DOHH2 (cell line): ENCODE measurements around the gene TMEM139.

Experiments
- H3F3A ChIP-seq: fragments of 200-600 bp; sonication (generic), shearing (Covaris generic); 2 replicates; pipeline ENCODE4 v1.6.0; 2016; ENCODE audit warnings: antibody characterized with exemption, mild to moderate bottlenecking; ENCODE audit not compliant: control insufficient read depth, insufficient read depth
- H3K27ac ChIP-seq: fragments of 200-600 bp; sonication (generic); 2 replicates; pipeline ENCODE4 v1.5.1; 2014; ENCODE audit warnings: low read depth, mild to moderate bottlenecking, low read length, moderate library complexity
- H3K27me3 ChIP-seq: fragments of 200-600 bp; sonication (generic); 2 replicates; pipeline ENCODE4 v1.6.1; 2014; ENCODE audit warnings: mild to moderate bottlenecking, low read length, mixed read lengths; ENCODE audit not compliant: control insufficient read depth
- H3K36me3 ChIP-seq: fragments of 200-600 bp; sonication (generic); 2 replicates; pipeline ENCODE4 v1.6.1; 2014; ENCODE audit warnings: mild to moderate bottlenecking, low read length, moderate library complexity, mixed read lengths; ENCODE audit not compliant: control insufficient read depth
- H3K4me1 ChIP-seq: fragments of 200-600 bp; sonication (generic); 2 replicates; pipeline ENCODE4 v1.6.1; 2014; ENCODE audit warnings: mild to moderate bottlenecking, low read length, mixed read lengths; ENCODE audit not compliant: control insufficient read depth
- H3K4me2 ChIP-seq: fragments of 200-600 bp; sonication (generic); 2 replicates; pipeline ENCODE4 v1.6.0; 2014; ENCODE audit warnings: mild to moderate bottlenecking, low read length, moderate library complexity
- H3K4me3 ChIP-seq: fragments of 200-600 bp; sonication (generic); 2 replicates; pipeline ENCODE4 v1.5.1; 2014; ENCODE audit warnings: mild to moderate bottlenecking, low read length, mixed read lengths
- H3K79me2 ChIP-seq: fragments of 200-600 bp; sonication (generic); 2 replicates; pipeline ENCODE4 v1.6.1; 2014; ENCODE audit warnings: mild to moderate bottlenecking, low read length, mixed read lengths; ENCODE audit not compliant: control insufficient read depth
- H3K9me2 ChIP-seq: fragments of 200-600 bp; sonication (generic); replicated peaks from 2 replicates; pipeline ENCODE4 v1.6.1; 2014; ENCODE audit warnings: mild to moderate bottlenecking, low read length, mixed read lengths; ENCODE audit not compliant: control insufficient read depth
- H3K9me3 ChIP-seq: fragments of 200-600 bp; sonication (generic); 2 replicates; pipeline ENCODE4 v1.6.1; 2014; ENCODE audit warnings: antibody characterized with exemption, low read length, mixed read lengths; ENCODE audit not compliant: control insufficient read depth, insufficient read depth
- H4K20me1 ChIP-seq: fragments of 200-600 bp; sonication (generic); 2 replicates; pipeline ENCODE4 v1.6.0; 2014; ENCODE audit warnings: low read depth, mild to moderate bottlenecking, antibody characterized with exemption, low read length, moderate library complexity; ENCODE audit not compliant: control insufficient read depth, insufficient read depth
- EZH2phosphoT487 ChIP-seq: fragments of 200-600 bp; sonication (generic); IDR thresholded peaks from 2 replicates; pipeline ENCODE4 v1.6.1; 2017; ENCODE audit warnings: borderline replicate concordance, mild to moderate bottlenecking, antibody characterized with exemption, low read length, moderate library complexity, mixed read lengths
- TF ChIP-seq, protein P1 (sequence below): fragments of 200-600 bp; sonication (generic); IDR thresholded peaks from one replicate; pipeline ENCODE4 v1.5.1; 2014; ENCODE audit warnings: antibody characterized with exemption, mild to moderate bottlenecking, low read depth, low read length; ENCODE audit not compliant: poor library complexity, severe bottlenecking

TMEM139 gene

DNA sequence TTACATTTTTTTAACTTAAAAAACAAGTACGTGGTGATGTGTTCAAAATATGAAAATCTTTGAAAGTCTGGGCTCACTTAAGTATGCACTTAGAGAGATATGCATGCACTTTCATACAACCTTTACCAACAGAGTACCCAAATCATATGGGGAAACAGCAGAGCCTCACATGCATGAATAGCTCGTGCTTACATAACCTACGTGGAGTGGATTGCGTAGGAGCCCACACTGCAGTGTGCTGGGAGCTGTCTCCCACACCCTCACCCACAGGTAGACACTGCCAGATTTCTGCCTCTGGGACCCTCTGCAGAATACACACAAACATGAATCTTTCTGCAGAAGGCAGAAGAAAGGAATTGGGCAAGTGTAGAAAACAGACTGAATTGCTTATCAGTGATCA, 31.7 kb downstream of the TMEM139 start:
- H3K4me3 ChIP-seq, result no peak overlapping the region
- TF ChIP-seq, protein P1, sequence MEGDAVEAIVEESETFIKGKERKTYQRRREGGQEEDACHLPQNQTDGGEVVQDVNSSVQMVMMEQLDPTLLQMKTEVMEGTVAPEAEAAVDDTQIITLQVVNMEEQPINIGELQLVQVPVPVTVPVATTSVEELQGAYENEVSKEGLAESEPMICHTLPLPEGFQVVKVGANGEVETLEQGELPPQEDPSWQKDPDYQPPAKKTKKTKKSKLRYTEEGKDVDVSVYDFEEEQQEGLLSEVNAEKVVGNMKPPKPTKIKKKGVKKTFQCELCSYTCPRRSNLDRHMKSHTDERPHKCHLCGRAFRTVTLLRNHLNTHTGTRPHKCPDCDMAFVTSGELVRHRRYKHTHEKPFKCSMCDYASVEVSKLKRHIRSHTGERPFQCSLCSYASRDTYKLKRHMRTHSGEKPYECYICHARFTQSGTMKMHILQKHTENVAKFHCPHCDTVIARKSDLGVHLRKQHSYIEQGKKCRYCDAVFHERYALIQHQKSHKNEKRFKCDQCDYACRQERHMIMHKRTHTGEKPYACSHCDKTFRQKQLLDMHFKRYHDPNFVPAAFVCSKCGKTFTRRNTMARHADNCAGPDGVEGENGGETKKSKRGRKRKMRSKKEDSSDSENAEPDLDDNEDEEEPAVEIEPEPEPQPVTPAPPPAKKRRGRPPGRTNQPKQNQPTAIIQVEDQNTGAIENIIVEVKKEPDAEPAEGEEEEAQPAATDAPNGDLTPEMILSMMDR, result no peak
- TF ChIP-seq EZH2phosphoT487, result no peak
- no peaks in the 10 kb centered on the region for H3K9me2 ChIP-seq
- no peaks in the 10 kb centered on the region for H3K27me3 ChIP-seq
- H3K4me1 ChIP-seq, result no peaks in the 10 kb centered on the region
- H3K9me3 ChIP-seq, result no peaks in the 10 kb centered on the region
- no peaks in the 10 kb centered on the region for H3K79me2 ChIP-seq
- H4K20me1 ChIP-seq, result no peaks in the 10 kb centered on the region
- no peaks in the 10 kb centered on the region for H3K36me3 ChIP-seq
- peaks cover 4% of the 10 kb centered on the region; the same call in 1 of the 2 replicates for H3F3A ChIP-seq
- H3K27ac ChIP-seq, result no peak overlapping the region
- no peak overlapping the region for H3K4me2 ChIP-seq

DNA sequence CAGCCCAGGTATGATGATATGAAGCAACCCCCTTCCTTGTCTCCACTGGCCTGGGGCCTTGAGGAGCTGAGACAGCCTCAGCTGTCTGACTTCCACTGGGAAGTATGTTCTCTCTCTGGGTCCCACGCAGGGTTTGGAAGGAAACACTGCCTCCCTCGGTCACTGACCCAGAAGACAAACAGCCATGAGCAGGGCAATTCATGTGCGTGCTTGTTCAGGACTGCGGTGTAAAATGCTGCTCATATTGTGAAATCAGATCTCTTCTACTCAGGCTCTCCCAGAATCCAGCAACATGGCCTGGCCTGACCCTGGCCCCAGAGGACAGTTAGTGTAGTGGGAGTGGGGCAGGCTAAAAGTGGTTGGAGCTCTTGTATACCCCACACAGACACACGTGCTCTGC, 33.9 kb downstream of the TMEM139 start:
- Histone ChIP-seq H3K79me2 (no peaks in the 10 kb centered on the region), H3K4me3 (no peak overlapping the region), H3K9me3 (no peaks in the 10 kb centered on the region), H3K27ac (no peak overlapping the region), H3K4me1 (peaks cover 3% of the 10 kb centered on the region), H3K27me3 (no peaks in the 10 kb centered on the region), H3K36me3 (no peaks in the 10 kb centered on the region), H4K20me1 (no peaks in the 10 kb centered on the region), H3K4me2 (no peak overlapping the region), H3K9me2 (no peaks in the 10 kb centered on the region), H3F3A (peaks cover under 1% of the 10 kb centered on the region; the same call in 1 of the 2 replicates)
- TF ChIP-seq, protein P1, result no peak
- no peak for TF ChIP-seq EZH2phosphoT487

DNA sequence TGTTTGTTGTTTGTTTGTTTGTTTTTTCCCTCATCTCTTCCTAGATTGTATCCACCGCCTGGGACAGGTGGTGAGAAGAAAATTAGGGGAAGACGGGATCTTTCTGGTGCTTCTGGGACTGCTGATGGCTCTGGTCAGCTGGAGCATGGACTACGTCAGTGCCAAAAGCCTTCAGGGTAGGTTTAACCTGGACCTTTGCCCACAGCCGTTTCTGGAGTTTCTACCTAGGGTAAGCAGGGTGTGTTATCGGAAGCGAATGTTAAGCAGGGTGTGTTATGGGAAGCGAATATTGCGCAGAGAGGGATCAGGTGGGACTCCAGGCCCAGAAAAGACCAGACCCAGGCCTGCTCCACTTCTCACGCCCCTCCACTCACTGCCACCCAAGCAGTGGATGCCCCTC, 35.9 kb downstream of the TMEM139 start:
- H3K4me3 ChIP-seq, result no peak overlapping the region
- peaks cover 23% of the 10 kb centered on the region for H3K4me1 ChIP-seq
- no peak overlapping the region for H3K4me2 ChIP-seq
- H3K36me3 ChIP-seq, result no peaks in the 10 kb centered on the region
- no peaks in the 10 kb centered on the region for H3K9me3 ChIP-seq
- no peaks in the 10 kb centered on the region for H4K20me1 ChIP-seq
- H3K9me2 ChIP-seq, result no peaks in the 10 kb centered on the region
- no peaks in the 10 kb centered on the region for H3K79me2 ChIP-seq
- no peaks in the 10 kb centered on the region for H3K27me3 ChIP-seq
- no peak for TF ChIP-seq EZH2phosphoT487
- TF ChIP-seq, protein P1, result no peak
- no peaks in the 10 kb centered on the region for H3F3A ChIP-seq
- no peak overlapping the region for H3K27ac ChIP-seq

DNA sequence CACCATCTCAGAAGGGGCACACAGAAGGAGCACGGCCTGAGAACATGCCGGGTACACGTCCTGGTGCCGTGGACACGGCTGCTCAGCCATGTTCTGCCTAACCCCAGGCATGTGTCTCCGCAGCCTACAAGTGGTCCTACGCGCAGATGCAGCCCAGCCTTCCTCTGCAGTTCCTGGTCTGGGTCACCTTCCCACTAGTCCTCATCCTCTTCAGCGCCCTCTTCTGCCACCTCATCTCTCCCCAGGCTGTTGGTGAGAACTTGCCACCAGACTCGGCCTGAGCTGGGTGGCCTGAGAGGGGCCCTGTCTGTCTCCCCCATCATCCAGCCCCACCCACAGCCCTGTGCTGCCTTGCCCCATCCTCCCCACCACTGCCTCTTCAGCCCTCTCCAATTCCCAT, 36.5 kb downstream of the TMEM139 start:
- Histone ChIP-seq H3K36me3 (no peaks in the 10 kb centered on the region), H3K79me2 (no peaks in the 10 kb centered on the region), H3K4me1 (peaks cover 29% of the 10 kb centered on the region), H3K4me3 (no peak overlapping the region), H4K20me1 (no peaks in the 10 kb centered on the region), H3K4me2 (no peak overlapping the region), H3K27me3 (no peaks in the 10 kb centered on the region), H3F3A (no peaks in the 10 kb centered on the region), H3K9me3 (no peaks in the 10 kb centered on the region), H3K27ac (no peak overlapping the region), H3K9me2 (no peaks in the 10 kb centered on the region)
- no peak for TF ChIP-seq EZH2phosphoT487
- TF ChIP-seq, protein P1, result no peak
